A549 (cell line): Measurements from ENCODE around the gene HOXD8. TPM values are rescaled to one million over a fixed set of nuclear protein-coding genes. Genes with fewer than 3 reads are reported as not detected.

Experiments used
- ATAC-seq, 2 experiments: fragments of 200-7000 bp in 1 of 2; fragments of >200 bp in 1 of 2; cut with Nextera tagmentation in 1 of 2; cut with Tn5 transposase in 1 of 2; 3 replicates each; pipeline versions ENCODE4 v1.8.0 to v1.9.1; 2018 to 2020; ENCODE audit warnings: mild to moderate bottlenecking in 1 of 2, moderate library complexity in 1 of 2
- CTCF ChIA-PET: fragments of 300-600 bp; sonication (Branson Sonifier 250); formaldehyde crosslinking; extraction: SDS; loops from one replicate; lab custom pipeline; 2021; ENCODE audit warnings: antibody characterized with exemption, inconsistent platforms; lab: Yijun Ruan, JAX
- POLR2A ChIA-PET: fragments of 350-600 bp; formaldehyde crosslinking; extraction: SDS; loops from one replicate; lab custom pipeline; 2021; ENCODE audit warnings: antibody characterized with exemption, inconsistent platforms; lab: Yijun Ruan, JAX
- DNase-seq, 2 experiments: peaks; one replicate each; pipeline versions ENCODE4 v3.0.0 to v3.0.0-alpha.2; 2011 to 2016; ENCODE audit warnings: low read depth in 1 of 2, low spot score in 1 of 2
- FAIRE-seq: peaks from 2 replicates; lab custom pipeline; 2011; peaks lifted over from hg19 to GRCh38; lab: Jason Lieb, UNC
- H3K27ac ChIP-seq, 2 experiments: fragments of >200 bp; sonication (Bioruptor Twin); formaldehyde crosslinking; 3 replicates each; pipeline ENCODE4 v1.5.1; 2016 to 2017
- H3K4me1 ChIP-seq: fragments of >200 bp; sonication (Bioruptor Twin); formaldehyde crosslinking; 3 replicates; pipeline ENCODE4 v1.6.1; 2016
- H3K4me2 ChIP-seq: fragments of >200 bp; sonication (Bioruptor Twin); formaldehyde crosslinking; 3 replicates; pipeline ENCODE4 v1.6.1; 2016
- H3K4me3 ChIP-seq: fragments of >200 bp; sonication (Bioruptor Twin); formaldehyde crosslinking; 3 replicates; pipeline ENCODE4 v1.5.1; 2016
- H3K9me3 ChIP-seq: fragments of >200 bp; sonication (Bioruptor Twin); formaldehyde crosslinking; 3 replicates; pipeline ENCODE4 v1.6.1; 2016
- BCL3 ChIP-seq: fragments of >200 bp; sonication (Bioruptor Twin); formaldehyde crosslinking; IDR thresholded peaks from 3 replicates; pipeline ENCODE4 v1.6.1; 2016
- CBX2 ChIP-seq: fragments of 200-600 bp; sonication (generic); IDR thresholded peaks from 2 replicates; pipeline ENCODE4 v1.6.1; 2016; ENCODE audit warnings: low read depth, mild to moderate bottlenecking, borderline replicate concordance
- CHD2 ChIP-seq: fragments of 150-350 bp; IDR thresholded peaks from 2 replicates; pipeline ENCODE4 v1.6.1; 2014; ENCODE audit warnings: low read length; ENCODE audit not compliant: partially characterized antibody
- CHD4 ChIP-seq: fragments of 200-600 bp; sonication (generic); IDR thresholded peaks from 2 replicates; pipeline ENCODE4 v1.6.1; 2016; ENCODE audit warnings: antibody characterized with exemption, mild to moderate bottlenecking, borderline replicate concordance
- EHF ChIP-seq: fragments of 250-450 bp; sonication (Bioruptor Pico); IDR thresholded peaks from 2 replicates; pipeline ENCODE4 v1.5.0; 2020; ENCODE audit warnings: mild to moderate bottlenecking
- FOSL2 ChIP-seq, 2 experiments: fragments of 450-650 bp in 1 of 2; fragments of >200 bp in 1 of 2; sonication (Bioruptor Twin) in 1 of 2; formaldehyde crosslinking; IDR thresholded peaks; 2 replicates each; pipeline versions ENCODE4 v1.5.0 to v1.6.1; 2016 to 2020; ENCODE audit warnings: mild to moderate bottlenecking in 1 of 2, moderate library complexity in 1 of 2
- FOXS1 ChIP-seq: fragments of 250-450 bp; sonication (Bioruptor Pico); IDR thresholded peaks from 2 replicates; pipeline ENCODE4 v1.5.0; 2020; ENCODE audit warnings: mild to moderate bottlenecking, moderate library complexity
- HEYL ChIP-seq: fragments of 250-450 bp; sonication (Bioruptor Pico); IDR thresholded peaks from 2 replicates; pipeline ENCODE4 v1.8.0; 2021; ENCODE audit warnings: mild to moderate bottlenecking, moderate library complexity
- HOXB13 ChIP-seq: fragments of 250-450 bp; sonication (Bioruptor Pico); IDR thresholded peaks from 2 replicates; pipeline ENCODE4 v1.5.0; 2020; ENCODE audit warnings: low read depth, mild to moderate bottlenecking, moderate library complexity
- HOXB5 ChIP-seq: fragments of 250-450 bp; sonication (Bioruptor Pico); IDR thresholded peaks from 2 replicates; pipeline ENCODE4 v1.5.0; 2020; ENCODE audit warnings: mild to moderate bottlenecking, moderate library complexity
- KDM1A ChIP-seq: fragments of 200-600 bp; sonication (generic); IDR thresholded peaks from 2 replicates; pipeline ENCODE4 v1.6.1; 2016; ENCODE audit warnings: low read depth, mild to moderate bottlenecking
- KDM5A ChIP-seq: fragments of 200-600 bp; sonication (generic); IDR thresholded peaks from 2 replicates; pipeline ENCODE4 v1.6.1; 2016; ENCODE audit warnings: antibody characterized with exemption, mild to moderate bottlenecking
- MAFK ChIP-seq: fragments of 450-650 bp; IDR thresholded peaks from 2 replicates; pipeline ENCODE4 v1.6.1; 2014; ENCODE audit not compliant: partially characterized antibody
- MAZ ChIP-seq: fragments of 150-350 bp; IDR thresholded peaks from 2 replicates; pipeline ENCODE4 v1.6.1; 2014; ENCODE audit warnings: antibody characterized with exemption, low read depth, low read length, borderline replicate concordance
- NPAS2 ChIP-seq: fragments of 250-450 bp; sonication (Bioruptor Pico); IDR thresholded peaks from 2 replicates; pipeline ENCODE4 v1.8.0; 2022; ENCODE audit warnings: mild to moderate bottlenecking, moderate library complexity, borderline replicate concordance
- PHF8 ChIP-seq: fragments of 200-600 bp; sonication (generic); IDR thresholded peaks from 2 replicates; pipeline ENCODE4 v1.6.1; 2016; ENCODE audit warnings: low read depth, mild to moderate bottlenecking, antibody characterized with exemption, moderate library complexity, borderline replicate concordance
- RAD21 ChIP-seq, 2 experiments: fragments of >200 bp in 1 of 2; sonication (Bioruptor Twin) in 1 of 2; formaldehyde crosslinking in 1 of 2; IDR thresholded peaks in 1 of 2; conservative IDR thresholded peaks in 1 of 2; 2 replicates in 1 of 2; 3 replicates in 1 of 2; pipeline ENCODE4 v1.6.1; 2012 to 2018; ENCODE audit warnings: inconsistent platforms in 1 of 2
- RCOR1 ChIP-seq: fragments of 150-350 bp; IDR thresholded peaks from 2 replicates; pipeline ENCODE4 v1.6.1; 2014; ENCODE audit warnings: antibody characterized with exemption, low read length, low read depth
- RNF2 ChIP-seq: fragments of 200-600 bp; sonication (generic); IDR thresholded peaks from 2 replicates; pipeline ENCODE4 v1.6.1; 2016; ENCODE audit warnings: low read depth, mild to moderate bottlenecking, antibody characterized with exemption, moderate library complexity, borderline replicate concordance
- SMC3 ChIP-seq: fragments of >200 bp; sonication (Bioruptor Twin); formaldehyde crosslinking; IDR thresholded peaks from 3 replicates; pipeline ENCODE4 v1.6.1; 2018; ENCODE audit warnings: inconsistent platforms
- USF2 ChIP-seq: fragments of 450-650 bp; IDR thresholded peaks from 2 replicates; pipeline ENCODE4 v1.6.1; 2014; ENCODE audit warnings: antibody characterized with exemption
- ZFP36 ChIP-seq: fragments of 450-650 bp; IDR thresholded peaks from 2 replicates; pipeline ENCODE4 v1.6.1; 2014; ENCODE audit warnings: borderline replicate concordance; ENCODE audit not compliant: partially characterized antibody
- ZSCAN20 ChIP-seq: fragments of 250-450 bp; sonication (Bioruptor Pico); IDR thresholded peaks from 2 replicates; pipeline ENCODE4 v1.8.0; 2022; ENCODE audit warnings: mild to moderate bottlenecking, moderate library complexity
- WGBS: methylation state at CpG from one replicate; pipeline ENCODE4 v1.1.6; 2017; ENCODE audit errors: missing lambda C conversion rate; 5-methylcytosine and 5-hydroxymethylcytosine counted together
- polyA plus RNA-seq, 4 experiments: library from polyadenylated mRNA; depleted of rRNA in 3 of 4; stranded (reverse); fragments of >200 nt; fragmentation: RNase III in 1 of 4; extraction: RNeasy Plus Mini Kit Qiagen cat#74134 plus additional on column Dnase treatment in 1 of 4; gene quantifications; 2 replicates in 3 of 4; 3 replicates in 1 of 4; pipeline ENCODE4 v1.2.3, GENCODE V29; 2011 to 2017
- TF ChIP-seq, protein P1 (sequence below): fragments of 250-450 bp; sonication (Bioruptor Pico); IDR thresholded peaks from 2 replicates; pipeline ENCODE4 v1.5.0; 2021; ENCODE audit warnings: mild to moderate bottlenecking, moderate library complexity, borderline replicate concordance

The HOXD8 gene
- polyA plus RNA-seq, 2 of the 4 experiments (the other 2 are of a cell fraction): 3.8 to 8.5 TPM

DNA sequence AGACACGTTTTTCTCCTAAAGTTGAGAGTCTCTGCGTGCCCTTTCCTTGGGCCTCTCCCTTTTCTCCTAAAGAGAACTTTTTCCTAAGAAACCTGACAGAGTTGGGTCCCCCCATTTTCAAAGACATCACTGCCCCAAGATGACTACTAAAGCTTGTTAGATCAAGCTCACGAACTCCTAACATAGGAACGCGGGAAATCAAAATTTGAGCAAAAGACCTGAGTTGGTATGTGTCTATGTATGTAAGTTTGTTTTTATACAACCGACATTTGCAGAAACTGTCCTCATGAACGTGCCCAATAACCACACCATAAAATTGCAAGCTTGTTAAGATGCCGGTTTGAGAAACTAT is 35.6 kb upstream of the HOXD8 start:
- ChIA-PET POLR2A (no interaction called here), CTCF (interaction anchor here (1.2 to 2.1 kb wide), 5 partner anchors 8 to 726 kb away, joined by 3 to 9 read pairs (median 3); no protein-coding TSS in a partner anchor)
- FAIRE-seq (no peak), ATAC-seq (no peak), DNase-seq (no peak)
- H3K4me3 ChIP-seq: no peak overlapping the region
- H3K27ac ChIP-seq: no peak overlapping the region
- H3K4me1 ChIP-seq: peaks cover 7% of the 10 kb centered on the region; the same call in 2 of the 3 replicates
- peak overlapping the region; percentile 67; the same call in 1 of the 3 replicates for H3K4me2 ChIP-seq
- no peaks in the 10 kb centered on the region for H3K9me3 ChIP-seq
- 58% methylated on average over 8 of the region's 8 CpGs for WGBS
- TF ChIP-seq NPAS2 (CRISPR knock-in tag): no peak
- no peak for TF ChIP-seq HOXB5
- no peak for TF ChIP-seq CHD2
- no peak for TF ChIP-seq CBX2
- TF ChIP-seq SMC3: no peak
- no peak for TF ChIP-seq KDM1A
- TF ChIP-seq PHF8: no peak
- TF ChIP-seq, protein P1, sequence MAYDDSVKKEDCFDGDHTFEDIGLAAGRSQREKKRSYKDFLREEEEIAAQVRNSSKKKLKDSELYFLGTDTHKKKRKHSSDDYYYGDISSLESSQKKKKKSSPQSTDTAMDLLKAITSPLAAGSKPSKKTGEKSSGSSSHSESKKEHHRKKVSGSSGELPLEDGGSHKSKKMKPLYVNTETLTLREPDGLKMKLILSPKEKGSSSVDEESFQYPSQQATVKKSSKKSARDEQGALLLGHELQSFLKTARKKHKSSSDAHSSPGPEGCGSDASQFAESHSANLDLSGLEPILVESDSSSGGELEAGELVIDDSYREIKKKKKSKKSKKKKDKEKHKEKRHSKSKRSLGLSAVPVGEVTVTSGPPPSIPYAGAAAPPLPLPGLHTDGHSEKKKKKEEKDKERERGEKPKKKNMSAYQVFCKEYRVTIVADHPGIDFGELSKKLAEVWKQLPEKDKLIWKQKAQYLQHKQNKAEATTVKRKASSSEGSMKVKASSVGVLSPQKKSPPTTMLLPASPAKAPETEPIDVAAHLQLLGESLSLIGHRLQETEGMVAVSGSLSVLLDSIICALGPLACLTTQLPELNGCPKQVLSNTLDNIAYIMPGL (CRISPR knock-in tag): no peak
- no peak for TF ChIP-seq EHF (CRISPR knock-in tag)
- no peak for TF ChIP-seq BCL3
- TF ChIP-seq ZFP36: no peak
- TF ChIP-seq MAZ: no peak

- FAIRE-seq (no peak), ATAC-seq (no peak), DNase-seq (no peak)
- POLR2A ChIA-PET: no interaction called here
- H3K27ac ChIP-seq: no peak overlapping the region
- no peaks in the 10 kb centered on the region for H3K9me3 ChIP-seq
- H3K4me2 ChIP-seq: no peak overlapping the region
- 76% methylated on average over 12 of the region's 12 CpGs for whole genome bisulfite sequencing
- peaks cover 7% of the 10 kb centered on the region; the same call in 2 of the 3 replicates for H3K4me1 ChIP-seq
- no peak for TF ChIP-seq ZSCAN20 (CRISPR knock-in tag)
- TF ChIP-seq KDM5A: no peak
- TF ChIP-seq HOXB5: no peak
- TF ChIP-seq PHF8: no peak
- no peak for TF ChIP-seq CBX2
- CTCF ChIA-PET: interaction anchor here (0.6 to 4.2 kb wide), 7 partner anchors 9 to 727 kb away, joined by 3 to 48 read pairs (median 3); no protein-coding TSS in a partner anchor
- no peak overlapping the region for H3K4me3 ChIP-seq
Measured at GRCh38 chr2:176094349-176094748, 35.2 kb upstream of the HOXD8 start.

- WGBS: 68% methylated on average over 5 of the region's 5 CpGs
- Histone ChIP-seq H3K4me3 (no peak overlapping the region), H3K4me1 (peaks cover 7% of the 10 kb centered on the region; the same call in 2 of the 3 replicates), H3K27ac (no peak overlapping the region), H3K4me2 (no peak overlapping the region), H3K9me3 (no peaks in the 10 kb centered on the region)
- DNase-seq (no peak), ATAC-seq (no peak), FAIRE-seq (no peak)
- ChIA-PET CTCF (interaction anchor here (1.2 to 4.5 kb wide), 7 partner anchors 8 to 844 kb away, joined by 3 to 57 read pairs (median 9); partner anchors contain the start of gene EVX2), POLR2A (no interaction called here)
- no peak for TF ChIP-seq CBX2
- no peak for TF ChIP-seq HOXB13 (CRISPR knock-in tag)
- TF ChIP-seq RNF2: no peak
- no peak for TF ChIP-seq ZFP36
- no peak for TF ChIP-seq CHD2
- no peak for TF ChIP-seq RAD21 (conservative IDR thresholded peaks at IDR 0.05 in 1 of 2, IDR thresholded peaks at IDR 0.05 in 1 of 2)
- TF ChIP-seq FOXS1 (CRISPR knock-in tag): no peak
- no peak for TF ChIP-seq CHD4
- no peak for TF ChIP-seq FOSL2 (IDR thresholded peaks at IDR 0.05)
- TF ChIP-seq FOSL2 (CRISPR knock-in tag; IDR thresholded peaks at IDR 0.05): no peak
- no peak for TF ChIP-seq MAFK
- no peak for TF ChIP-seq HEYL
- no peak for TF ChIP-seq RCOR1
- TF ChIP-seq USF2: no peak
- TF ChIP-seq KDM1A: no peak
- TF ChIP-seq, all 56 proteins: peak for 0
Measured at GRCh38 chr2:176095421-176095820, 34.1 kb upstream of the HOXD8 start.
